Suppressor macrophage (primary cell): ENCODE results near the gene ZSCAN26.
A peak's percentile ranks its signal among the peaks of the same experiment; 100 is the strongest.
"Not testable (repeated sequence)": the region's sequence is repeated elsewhere in the genome, so short reads cannot be mapped to it uniquely, and the experiment has no call there.

ENCODE experiments used
- DNase-seq, 4 experiments: peaks; one replicate each; pipeline ENCODE4 v3.0.0-alpha.2; 2020 to 2022

The ZSCAN26 gene

DNA sequence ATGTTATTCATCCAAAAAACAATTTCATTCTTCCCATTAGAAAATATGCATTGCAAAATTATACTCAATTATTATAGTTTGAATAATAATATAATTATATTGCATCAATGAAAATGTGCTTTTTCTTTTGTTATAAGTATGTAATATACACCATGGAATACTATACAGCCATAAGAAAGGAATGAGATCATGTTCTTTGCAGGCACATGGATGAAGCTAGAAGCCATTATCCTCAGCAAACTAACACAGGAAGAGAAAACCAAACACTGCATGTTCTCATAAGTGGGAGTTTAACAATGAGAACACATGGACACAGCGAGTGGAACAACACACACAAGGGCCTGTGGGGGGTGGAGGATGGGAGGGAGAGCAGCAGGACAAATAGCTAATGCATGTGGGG is 9.9 kb upstream of the ZSCAN26 start:
- no peak for DNase-seq

DNA sequence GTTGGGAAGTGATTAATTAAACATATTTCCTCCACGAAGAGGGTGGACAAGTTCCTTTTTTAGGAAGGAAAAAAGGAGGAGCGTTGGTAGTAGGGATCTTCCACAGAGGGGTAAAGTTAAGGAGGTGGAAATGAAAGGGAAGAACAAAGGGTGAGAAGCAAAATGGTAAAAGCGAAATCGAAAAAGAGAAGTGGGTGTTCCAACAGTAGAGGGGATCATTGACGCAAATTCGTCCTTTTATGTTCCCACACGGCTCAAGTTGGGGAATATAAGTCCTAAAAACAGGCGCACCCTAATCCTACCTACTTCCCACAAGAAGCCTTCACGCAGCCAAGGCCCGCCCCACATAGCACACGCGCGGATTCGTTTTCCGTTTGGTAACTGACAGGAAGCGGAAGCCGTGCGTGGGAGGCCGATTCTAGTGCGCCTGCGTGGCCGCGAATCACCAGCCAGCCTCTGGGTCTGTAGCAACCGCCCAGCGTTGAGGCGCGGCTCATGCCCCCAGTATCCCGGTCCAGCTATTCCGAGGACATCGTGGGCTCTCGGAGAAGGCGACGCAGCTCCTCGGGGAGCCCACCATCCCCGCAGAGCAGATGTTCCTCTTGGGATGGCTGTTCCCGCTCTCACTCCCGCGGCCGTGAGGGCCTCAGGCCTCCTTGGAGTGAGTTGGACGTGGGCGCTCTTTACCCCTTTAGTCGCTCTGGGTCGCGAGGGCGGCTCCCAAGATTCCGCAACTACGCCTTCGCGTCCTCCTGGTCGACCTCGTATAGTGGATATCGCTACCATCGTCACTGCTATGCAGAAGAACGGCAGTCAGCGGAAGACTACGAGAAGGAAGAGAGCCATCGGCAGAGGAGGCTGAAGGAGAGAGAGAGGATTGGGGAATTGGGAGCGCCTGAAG is 7.8 kb upstream of the ZSCAN26 start, which contains the start of gene NKAPL:
NKAPL (plus strand) TSS at position 421 of the 901 bp plus-strand sequence; CDS start at position 496, 75 bp downstream.
- peak; percentile 84 to 91 (median 90) for DNase-seq

- DNase-seq = no peak
Measured at GRCh38 chr6:28263922-28264321, 3.0 kb upstream of the ZSCAN26 start.

DNA sequence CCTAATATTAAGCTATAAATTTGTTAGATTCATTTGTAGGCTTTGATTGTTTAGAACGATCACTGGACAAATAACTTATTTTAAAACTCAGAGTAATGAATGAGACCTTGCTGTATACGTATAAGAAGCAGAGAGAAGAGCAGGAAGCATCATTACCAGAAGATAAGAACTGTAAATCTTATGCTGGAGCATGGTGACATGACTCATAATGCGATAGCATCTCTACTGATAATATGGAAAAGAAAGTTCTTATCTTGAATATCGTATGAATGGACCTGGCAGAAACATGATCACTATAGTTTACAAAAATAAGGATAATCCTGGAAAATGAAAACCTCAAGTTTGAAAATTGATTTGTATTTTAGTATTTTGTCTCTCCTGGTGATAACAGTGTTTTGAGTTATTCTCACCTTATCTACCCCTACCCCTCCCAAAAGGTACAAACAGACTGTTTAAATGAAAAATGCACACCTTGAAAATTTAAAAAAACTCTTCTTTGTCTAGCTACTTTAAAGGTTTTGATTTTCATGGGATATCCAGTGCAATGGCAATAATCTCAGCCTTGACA is 2.0 kb upstream of the ZSCAN26 start:
- DNase-seq = no peak

GRCh38 chr6:28266563-28266961 is 381 bp upstream of the ZSCAN26 start:
- DNase-seq = no peak

GRCh38 chr6:28267695-28268059 is 734 bp downstream of the ZSCAN26 start:
- DNase-seq = no peak

- peak; percentile 19 to 63 (median 41) for DNase-seq
Measured at GRCh38 chr6:28269492-28269891, 2.5 kb downstream of the ZSCAN26 start.

DNA sequence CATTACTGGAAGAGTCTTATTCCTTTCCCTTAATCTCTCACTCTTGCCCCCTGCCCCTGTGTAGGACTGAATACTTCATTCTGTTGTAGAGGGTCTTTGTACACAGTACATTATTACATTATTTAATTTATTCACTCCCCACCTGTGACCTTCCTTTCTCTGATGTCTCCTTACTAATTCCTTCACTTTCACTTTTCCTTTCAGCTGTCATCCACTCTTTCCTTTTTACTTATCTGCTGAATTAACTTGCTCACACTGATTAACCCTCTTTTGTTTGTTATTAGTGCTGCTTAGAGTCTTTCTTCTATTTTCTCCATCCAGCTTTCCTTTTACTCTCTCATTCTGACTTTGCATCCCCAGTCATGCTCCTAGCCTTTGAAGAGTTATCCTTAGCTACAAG is 7.9 kb downstream of the ZSCAN26 start:
- DNase-seq = no peak

DNA sequence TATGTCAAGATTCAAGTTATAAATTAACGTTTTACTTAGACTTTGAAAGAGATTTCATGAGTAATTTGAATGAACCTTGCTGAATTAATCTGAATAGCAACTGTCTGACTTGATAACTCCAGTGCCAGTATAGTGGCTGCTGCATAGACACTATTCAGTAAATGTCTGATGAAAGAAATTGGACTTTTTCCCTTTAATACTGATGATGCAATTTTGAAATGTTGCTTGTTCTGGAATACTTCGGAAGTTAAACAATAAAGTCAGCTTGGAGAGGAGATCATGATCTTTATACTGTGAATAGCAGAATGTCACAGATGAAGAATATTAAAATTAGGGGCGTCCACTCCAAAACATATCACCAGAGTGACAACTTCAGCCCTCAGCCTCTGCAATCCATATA is 10.8 kb downstream of the ZSCAN26 start:
- no peak for DNase-seq

GRCh38 chr6:28280595-28281287 is 13.8 kb downstream of the ZSCAN26 start:
- DNase-seq = peak in 1 of 4 experiments; percentile 21

GRCh38 chr6:28281288-28282064 is 14.5 kb downstream of the ZSCAN26 start, which contains the start of gene PGBD1:
Gene PGBD1 (plus strand): TSS chr6:28281572. CDS start chr6:28283814, 2,242 bp downstream.
- DNase-seq = peak; percentile 65 to 84 (median 72)

- DNase-seq = no peak
Measured at GRCh38 chr6:28282926-28283325, 16.0 kb downstream of the ZSCAN26 start.

GRCh38 chr6:28291573-28291972 is 24.6 kb downstream of the ZSCAN26 start:
- no peak for DNase-seq

DNA sequence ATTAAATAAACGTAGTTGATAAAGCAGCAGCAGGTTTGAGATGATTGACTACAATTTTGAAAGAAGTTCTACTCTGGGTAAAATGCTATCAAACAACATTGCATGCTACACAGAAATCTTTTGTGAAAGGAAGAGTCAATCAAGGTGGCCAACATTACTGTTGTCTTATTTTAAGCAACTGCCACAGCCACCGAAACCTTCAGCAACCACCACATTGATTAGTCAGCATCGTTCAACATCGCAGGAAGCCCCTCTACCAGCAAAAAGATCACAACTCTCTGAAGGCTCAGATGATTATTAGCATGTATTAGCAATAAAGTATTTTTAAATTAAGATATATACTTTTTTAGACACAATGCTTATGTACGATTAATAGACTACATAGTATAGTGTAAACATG is 28.4 kb downstream of the ZSCAN26 start:
- DNase-seq = no peak

- no peak for DNase-seq
Measured at GRCh38 chr6:28296520-28297060, 29.6 kb downstream of the ZSCAN26 start.

DNA sequence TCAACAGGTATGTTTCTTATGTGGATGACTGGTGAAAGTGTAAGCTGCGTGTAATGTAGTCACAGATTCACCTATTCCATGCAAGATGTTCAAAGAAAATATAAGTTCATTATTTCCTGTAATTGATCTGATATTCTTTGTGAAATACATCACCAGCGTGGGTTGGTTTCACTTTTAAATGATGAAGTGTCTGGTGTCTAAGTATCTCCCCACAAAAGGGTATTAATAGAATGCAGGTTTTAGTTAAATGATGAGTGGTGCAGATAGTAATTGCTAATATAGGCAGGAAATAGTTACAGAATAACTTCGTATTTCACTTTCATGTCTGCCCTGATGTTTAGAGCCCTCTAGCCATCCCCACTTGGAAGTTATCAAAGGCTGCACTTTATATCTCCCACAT is 36.6 kb downstream of the ZSCAN26 start:
- DNase-seq = no peak

DNA sequence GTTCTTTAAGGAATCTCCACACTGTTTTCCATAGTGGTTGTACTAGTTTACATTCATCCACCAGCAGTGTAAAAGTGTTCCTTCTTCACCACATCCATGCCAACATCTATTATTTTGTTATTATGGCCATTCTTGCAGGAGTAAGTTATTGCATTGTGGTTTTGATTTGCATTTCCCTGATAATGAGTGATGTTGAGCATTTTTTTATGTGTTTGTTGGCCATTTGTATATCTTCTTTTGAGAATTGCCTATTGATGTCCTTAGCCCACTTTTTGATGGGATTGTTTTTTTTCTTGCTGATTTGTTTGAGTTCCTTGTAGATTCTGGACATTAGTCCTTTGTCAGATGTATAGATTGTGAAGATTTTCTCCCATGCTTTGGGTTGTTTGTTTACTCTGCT is 39.4 kb downstream of the ZSCAN26 start:
- not testable (repeated sequence) for DNase-seq

GRCh38 chr6:28311139-28311823 is 44.3 kb downstream of the ZSCAN26 start:
- DNase-seq = no peak

GRCh38 chr6:28312939-28313338 is 46.0 kb downstream of the ZSCAN26 start:
- DNase-seq = no peak

GRCh38 chr6:28315628-28316027 is 48.7 kb downstream of the ZSCAN26 start:
- no peak for DNase-seq

DNA sequence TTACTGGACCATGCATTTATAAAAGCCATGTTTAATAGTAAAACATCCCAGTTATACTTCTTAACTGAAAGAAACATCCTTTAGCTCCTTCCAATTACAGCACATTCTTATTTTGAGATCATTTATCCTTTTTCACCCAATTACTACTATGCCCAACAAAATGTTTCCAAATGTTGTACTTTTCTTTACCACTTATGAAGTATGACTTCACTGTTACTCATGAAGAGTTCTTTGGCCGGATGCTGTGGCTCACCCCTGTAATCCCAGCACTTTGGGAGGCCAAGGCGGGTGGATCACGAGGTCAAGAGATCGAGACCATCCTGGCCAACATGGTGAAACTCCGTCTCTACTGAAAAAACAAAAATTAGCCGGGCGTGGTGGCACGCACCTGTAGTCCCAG is 50.9 kb downstream of the ZSCAN26 start:
- DNase-seq = not testable (repeated sequence)

- DNase-seq = no peak
Measured at GRCh38 chr6:28322661-28323060, 55.7 kb downstream of the ZSCAN26 start.
